H1 (cell line): ENCODE results near the gene R3HDML. TPM values are rescaled to one million over a fixed set of nuclear protein-coding genes. Genes with fewer than 3 reads are reported as not detected.
A peak's percentile ranks its signal among the peaks of the same experiment; 100 is the strongest.

Experiments
- BACH1 ChIP-seq: IDR thresholded peaks from 2 replicates; pipeline ENCODE4 v1.6.1; 2012; ENCODE audit warnings: low read length, improper control_type of control experiment
- CREB1 ChIP-seq: IDR thresholded peaks from 2 replicates; pipeline ENCODE4 v1.6.1; 2012; ENCODE audit warnings: inconsistent platforms
- EP300 ChIP-seq, 2 experiments: IDR thresholded peaks; 1 replicate in 1 of 2; 2 replicates in 1 of 2; pipeline ENCODE4 v1.6.1; 2011 to 2012; ENCODE audit warnings: low read depth in 2 of 2, low read length in 2 of 2, mild to moderate bottlenecking in 2 of 2, borderline replicate concordance in 1 of 2, inconsistent platforms in 1 of 2, moderate library complexity in 1 of 2
- HDAC2 ChIP-seq, 2 experiments: fragments of 300-600 bp in 1 of 2; sonication (generic) in 1 of 2; IDR thresholded peaks; 2 replicates each; pipeline ENCODE4 v1.6.1; 2011 to 2012; ENCODE audit warnings: low read depth in 2 of 2, low read length in 2 of 2, mild to moderate bottlenecking in 2 of 2, moderate library complexity in 2 of 2, borderline replicate concordance in 1 of 2, inconsistent platforms in 1 of 2
- JUND ChIP-seq: IDR thresholded peaks from 2 replicates; pipeline ENCODE4 v1.6.1; 2011; ENCODE audit warnings: mild to moderate bottlenecking, improper control_type of control experiment, low read length
- KDM5A ChIP-seq: fragments of 200-600 bp; IDR thresholded peaks from 2 replicates; pipeline ENCODE4 v1.7.1; 2012; ENCODE audit warnings: mild to moderate bottlenecking, low read length, inconsistent platforms, mixed read lengths
- TEAD4 ChIP-seq: IDR thresholded peaks from 2 replicates; pipeline ENCODE4 v1.6.1; 2012; ENCODE audit warnings: low read depth, low read length, inconsistent platforms, mixed read lengths
- polyA plus RNA-seq, 7 experiments: library from polyadenylated mRNA; depleted of rRNA in 3 of 7; stranded (reverse) in 5 of 7; unstranded in 2 of 7; fragments of >200 nt in 5 of 7; fragments of 200-250 nt in 2 of 7; gene quantifications; 1 replicate in 5 of 7; 2 replicates in 1 of 7; 4 replicates in 1 of 7; pipeline versions ENCODE4 v1.2.1 to v1.2.3, GENCODE V29; 2011 to 2013; ENCODE audit warnings: missing spikeins in 2 of 7, mixed read lengths in 2 of 7
- total RNA-seq: library from RNA; stranded (reverse); fragmentation: NEBNext Ultra II Directional; extraction: Animal tissue kit (Norgen Biotek cat#: 25700); gene quantifications from 2 replicates; pipeline ENCODE4 v1.2.1, GENCODE V29; 2021
- TF ChIP-seq, protein P1 (sequence below): fragments of 300-600 bp; sonication (generic); IDR thresholded peaks from 2 replicates; pipeline ENCODE4 v1.7.1; 2012; ENCODE audit warnings: low read length, moderate library complexity, mild to moderate bottlenecking, inconsistent platforms; ENCODE audit not compliant: insufficient replicate concordance
- TF ChIP-seq, protein P2 (sequence below): IDR thresholded peaks from 2 replicates; pipeline ENCODE4 v1.6.1; 2012; ENCODE audit warnings: inconsistent platforms

The R3HDML gene
- total and polyA plus RNA-seq, 2 of the 8 experiments (the other 6 are each of a cell fraction or from before 2014, with no cell fraction given) = not detected

DNA sequence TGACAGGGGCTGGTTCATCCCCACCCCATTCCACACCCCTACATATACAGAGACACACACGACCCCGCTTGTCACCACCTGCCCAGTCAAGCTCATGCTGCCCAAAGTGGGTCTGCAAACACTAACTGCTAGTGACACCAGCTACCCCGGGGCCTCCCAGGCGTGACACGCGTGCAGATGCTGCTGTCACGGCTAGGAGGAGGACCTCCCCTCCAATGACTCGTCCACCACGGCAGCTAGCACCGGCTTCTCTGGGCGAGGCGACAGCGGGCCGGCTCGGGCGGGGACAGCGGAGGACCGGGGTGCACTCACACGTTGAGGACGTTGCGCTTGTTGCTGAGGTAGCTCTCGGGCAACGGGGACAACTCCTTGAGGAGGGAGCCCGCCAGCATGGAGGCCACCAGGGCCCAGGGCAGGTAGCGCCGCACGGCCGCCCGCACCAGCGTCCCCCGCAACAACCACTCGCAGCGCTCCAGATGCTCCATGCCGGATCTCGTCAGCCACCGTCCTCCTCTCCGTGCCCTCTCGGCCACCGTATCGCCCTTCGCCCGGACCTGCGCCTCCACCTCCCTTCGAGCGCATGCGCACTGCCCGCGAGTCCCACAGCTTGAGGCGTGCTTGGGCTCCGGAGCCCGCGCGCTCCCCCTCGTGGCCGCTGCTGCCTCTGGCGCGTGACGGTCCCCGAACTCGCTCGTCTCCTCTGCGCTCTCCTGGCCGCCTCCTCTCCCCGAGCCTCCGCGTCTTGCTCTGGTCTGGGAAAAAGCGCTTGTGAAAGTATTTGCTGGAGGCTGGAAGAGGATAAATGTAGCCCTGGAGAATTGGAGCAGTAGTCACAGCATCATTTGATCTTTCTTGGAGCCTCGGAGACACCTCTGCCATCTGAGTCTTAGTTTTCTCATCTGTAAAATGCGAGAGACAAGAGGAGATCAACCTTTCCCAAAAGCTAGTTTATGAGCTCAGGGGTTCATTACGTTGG, 25.9 kb upstream of the R3HDML start, which contains the start of gene FITM2 (continued):
- TF ChIP-seq JUND = no peak
- TF ChIP-seq KDM5A = no peak
- TF ChIP-seq, protein P1, sequence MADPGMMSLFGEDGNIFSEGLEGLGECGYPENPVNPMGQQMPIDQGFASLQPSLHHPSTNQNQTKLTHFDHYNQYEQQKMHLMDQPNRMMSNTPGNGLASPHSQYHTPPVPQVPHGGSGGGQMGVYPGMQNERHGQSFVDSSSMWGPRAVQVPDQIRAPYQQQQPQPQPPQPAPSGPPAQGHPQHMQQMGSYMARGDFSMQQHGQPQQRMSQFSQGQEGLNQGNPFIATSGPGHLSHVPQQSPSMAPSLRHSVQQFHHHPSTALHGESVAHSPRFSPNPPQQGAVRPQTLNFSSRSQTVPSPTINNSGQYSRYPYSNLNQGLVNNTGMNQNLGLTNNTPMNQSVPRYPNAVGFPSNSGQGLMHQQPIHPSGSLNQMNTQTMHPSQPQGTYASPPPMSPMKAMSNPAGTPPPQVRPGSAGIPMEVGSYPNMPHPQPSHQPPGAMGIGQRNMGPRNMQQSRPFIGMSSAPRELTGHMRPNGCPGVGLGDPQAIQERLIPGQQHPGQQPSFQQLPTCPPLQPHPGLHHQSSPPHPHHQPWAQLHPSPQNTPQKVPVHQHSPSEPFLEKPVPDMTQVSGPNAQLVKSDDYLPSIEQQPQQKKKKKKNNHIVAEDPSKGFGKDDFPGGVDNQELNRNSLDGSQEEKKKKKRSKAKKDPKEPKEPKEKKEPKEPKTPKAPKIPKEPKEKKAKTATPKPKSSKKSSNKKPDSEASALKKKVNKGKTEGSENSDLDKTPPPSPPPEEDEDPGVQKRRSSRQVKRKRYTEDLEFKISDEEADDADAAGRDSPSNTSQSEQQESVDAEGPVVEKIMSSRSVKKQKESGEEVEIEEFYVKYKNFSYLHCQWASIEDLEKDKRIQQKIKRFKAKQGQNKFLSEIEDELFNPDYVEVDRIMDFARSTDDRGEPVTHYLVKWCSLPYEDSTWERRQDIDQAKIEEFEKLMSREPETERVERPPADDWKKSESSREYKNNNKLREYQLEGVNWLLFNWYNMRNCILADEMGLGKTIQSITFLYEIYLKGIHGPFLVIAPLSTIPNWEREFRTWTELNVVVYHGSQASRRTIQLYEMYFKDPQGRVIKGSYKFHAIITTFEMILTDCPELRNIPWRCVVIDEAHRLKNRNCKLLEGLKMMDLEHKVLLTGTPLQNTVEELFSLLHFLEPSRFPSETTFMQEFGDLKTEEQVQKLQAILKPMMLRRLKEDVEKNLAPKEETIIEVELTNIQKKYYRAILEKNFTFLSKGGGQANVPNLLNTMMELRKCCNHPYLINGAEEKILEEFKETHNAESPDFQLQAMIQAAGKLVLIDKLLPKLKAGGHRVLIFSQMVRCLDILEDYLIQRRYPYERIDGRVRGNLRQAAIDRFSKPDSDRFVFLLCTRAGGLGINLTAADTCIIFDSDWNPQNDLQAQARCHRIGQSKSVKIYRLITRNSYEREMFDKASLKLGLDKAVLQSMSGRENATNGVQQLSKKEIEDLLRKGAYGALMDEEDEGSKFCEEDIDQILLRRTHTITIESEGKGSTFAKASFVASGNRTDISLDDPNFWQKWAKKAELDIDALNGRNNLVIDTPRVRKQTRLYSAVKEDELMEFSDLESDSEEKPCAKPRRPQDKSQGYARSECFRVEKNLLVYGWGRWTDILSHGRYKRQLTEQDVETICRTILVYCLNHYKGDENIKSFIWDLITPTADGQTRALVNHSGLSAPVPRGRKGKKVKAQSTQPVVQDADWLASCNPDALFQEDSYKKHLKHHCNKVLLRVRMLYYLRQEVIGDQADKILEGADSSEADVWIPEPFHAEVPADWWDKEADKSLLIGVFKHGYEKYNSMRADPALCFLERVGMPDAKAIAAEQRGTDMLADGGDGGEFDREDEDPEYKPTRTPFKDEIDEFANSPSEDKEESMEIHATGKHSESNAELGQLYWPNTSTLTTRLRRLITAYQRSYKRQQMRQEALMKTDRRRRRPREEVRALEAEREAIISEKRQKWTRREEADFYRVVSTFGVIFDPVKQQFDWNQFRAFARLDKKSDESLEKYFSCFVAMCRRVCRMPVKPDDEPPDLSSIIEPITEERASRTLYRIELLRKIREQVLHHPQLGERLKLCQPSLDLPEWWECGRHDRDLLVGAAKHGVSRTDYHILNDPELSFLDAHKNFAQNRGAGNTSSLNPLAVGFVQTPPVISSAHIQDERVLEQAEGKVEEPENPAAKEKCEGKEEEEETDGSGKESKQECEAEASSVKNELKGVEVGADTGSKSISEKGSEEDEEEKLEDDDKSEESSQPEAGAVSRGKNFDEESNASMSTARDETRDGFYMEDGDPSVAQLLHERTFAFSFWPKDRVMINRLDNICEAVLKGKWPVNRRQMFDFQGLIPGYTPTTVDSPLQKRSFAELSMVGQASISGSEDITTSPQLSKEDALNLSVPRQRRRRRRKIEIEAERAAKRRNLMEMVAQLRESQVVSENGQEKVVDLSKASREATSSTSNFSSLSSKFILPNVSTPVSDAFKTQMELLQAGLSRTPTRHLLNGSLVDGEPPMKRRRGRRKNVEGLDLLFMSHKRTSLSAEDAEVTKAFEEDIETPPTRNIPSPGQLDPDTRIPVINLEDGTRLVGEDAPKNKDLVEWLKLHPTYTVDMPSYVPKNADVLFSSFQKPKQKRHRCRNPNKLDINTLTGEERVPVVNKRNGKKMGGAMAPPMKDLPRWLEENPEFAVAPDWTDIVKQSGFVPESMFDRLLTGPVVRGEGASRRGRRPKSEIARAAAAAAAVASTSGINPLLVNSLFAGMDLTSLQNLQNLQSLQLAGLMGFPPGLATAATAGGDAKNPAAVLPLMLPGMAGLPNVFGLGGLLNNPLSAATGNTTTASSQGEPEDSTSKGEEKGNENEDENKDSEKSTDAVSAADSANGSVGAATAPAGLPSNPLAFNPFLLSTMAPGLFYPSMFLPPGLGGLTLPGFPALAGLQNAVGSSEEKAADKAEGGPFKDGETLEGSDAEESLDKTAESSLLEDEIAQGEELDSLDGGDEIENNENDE = no peak
- TF ChIP-seq CREB1 = peak; percentile 78
- TF ChIP-seq BACH1 = peak; percentile 84
- TF ChIP-seq EP300 (IDR thresholded peaks at IDR 0.05; ENCODE audit: borderline replicate concordance in 1 of 2, low read depth in 2 of 2, low read length in 2 of 2) = no peak
- TF ChIP-seq HDAC2 (IDR thresholded peaks at IDR 0.05; ENCODE audit: borderline replicate concordance in 1 of 2, low read depth in 2 of 2, low read length in 2 of 2) = 0 out of 4 replicates have a peak, but pooled peaks of 1 of the 2 experiments have one; percentile 65
- 0 out of 2 replicates have a peak, but pooled peaks have one; percentile 40 for TF ChIP-seq TEAD4
- TF ChIP-seq, protein P2, sequence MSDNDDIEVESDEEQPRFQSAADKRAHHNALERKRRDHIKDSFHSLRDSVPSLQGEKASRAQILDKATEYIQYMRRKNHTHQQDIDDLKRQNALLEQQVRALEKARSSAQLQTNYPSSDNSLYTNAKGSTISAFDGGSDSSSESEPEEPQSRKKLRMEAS = peak; percentile 89
